Liver (tissue), 9 donors: ENCODE measurements around the gene KLLN. TPM values are rescaled to one million over a fixed set of nuclear protein-coding genes. Genes with fewer than 3 reads are reported as not detected.

Source experiments
- DNase-seq: peaks from one replicate; pipeline ENCODE4 v3.0.0-alpha.2; 2017; ENCODE audit warnings: low spot score
- H3K27ac ChIP-seq, 2 donors: one replicate each; pipeline ENCODE4 v1.7.0; 2013; ENCODE audit warnings: inconsistent platforms in 2 of 2, low read length in 2 of 2, control low read depth in 1 of 2, low read depth in 1 of 2, mild to moderate bottlenecking in 1 of 2
- H3K27me3 ChIP-seq, 4 donors: one replicate each; pipeline versions ENCODE4 v1.6.1 to v1.7.0; 2013; ENCODE audit warnings: low read length in 3 of 4, inconsistent platforms in 1 of 4, mild to moderate bottlenecking in 1 of 4, moderate library complexity in 1 of 4; ENCODE audit not compliant: control insufficient read depth in 4 of 4, insufficient read depth in 4 of 4
- H3K36me3 ChIP-seq, 4 donors: one replicate each; pipeline versions ENCODE4 v1.6.1 to v1.7.0; 2013; ENCODE audit warnings: low read length in 3 of 4, mild to moderate bottlenecking in 3 of 4, low read depth in 1 of 4, moderate library complexity in 1 of 4; ENCODE audit not compliant: control insufficient read depth in 4 of 4, insufficient read depth in 3 of 4
- H3K4me1 ChIP-seq, 4 donors: one replicate each; pipeline versions ENCODE4 v1.6.1 to v1.7.0; 2013; ENCODE audit warnings: low read length in 3 of 4, mild to moderate bottlenecking in 3 of 4, moderate library complexity in 1 of 4; ENCODE audit not compliant: control insufficient read depth in 4 of 4, insufficient read depth in 4 of 4
- H3K4me3 ChIP-seq, 3 donors: one replicate each; pipeline versions ENCODE4 v1.6.1 to v1.7.0; 2013; ENCODE audit warnings: low read length in 3 of 3, control low read depth in 1 of 3, low read depth in 1 of 3, mild to moderate bottlenecking in 1 of 3
- H3K9ac ChIP-seq, 2 donors: one replicate each; pipeline ENCODE4 v1.7.0; 2013; ENCODE audit warnings: low read length in 2 of 2, mild to moderate bottlenecking in 2 of 2, moderate library complexity in 2 of 2, control low read depth in 1 of 2, low read depth in 1 of 2
- H3K9me3 ChIP-seq, 4 donors: one replicate each; pipeline versions ENCODE4 v1.6.1 to v1.7.0; 2013; ENCODE audit warnings: low read length in 3 of 4; ENCODE audit not compliant: control insufficient read depth in 4 of 4
- ATF3 ChIP-seq: IDR thresholded peaks from 2 replicates; pipeline ENCODE4 v1.6.1; 2016; ENCODE audit warnings: antibody characterized with exemption
- CTCF ChIP-seq: fragments of 150-350 bp; IDR thresholded peaks from 2 replicates; pipeline ENCODE4 v1.5.1; 2017; ENCODE audit warnings: improper control_type of control experiment, low read depth, low read length; ENCODE audit not compliant: missing input control
- EGR1 ChIP-seq, 2 donors: IDR thresholded peaks; 2 replicates each; pipeline ENCODE4 v1.6.1; 2016 to 2018; ENCODE audit warnings: antibody characterized with exemption in 2 of 2, low read depth in 2 of 2
- FOXA2 ChIP-seq: IDR thresholded peaks from 2 replicates; pipeline ENCODE4 v1.6.1; 2016; ENCODE audit warnings: antibody characterized with exemption
- GABPA ChIP-seq, 2 donors: IDR thresholded peaks in 1 of 2; conservative IDR thresholded peaks in 1 of 2; 2 replicates each; pipeline ENCODE4 v1.6.1; 2016; ENCODE audit warnings: antibody characterized with exemption in 2 of 2, mild to moderate bottlenecking in 1 of 2, moderate library complexity in 1 of 2
- HNF4A ChIP-seq, 2 donors: conservative IDR thresholded peaks; 2 replicates each; pipeline ENCODE4 v1.6.1; 2016; ENCODE audit warnings: antibody characterized with exemption in 2 of 2, mild to moderate bottlenecking in 2 of 2
- HNF4G ChIP-seq: IDR thresholded peaks from 2 replicates; pipeline ENCODE4 v1.6.1; 2016; ENCODE audit warnings: antibody characterized with exemption
- JUND ChIP-seq, 2 donors: IDR thresholded peaks; 2 replicates each; pipeline ENCODE4 v1.6.1; 2016; ENCODE audit warnings: antibody characterized with exemption in 2 of 2
- MAX ChIP-seq: IDR thresholded peaks from 2 replicates; pipeline ENCODE4 v1.6.1; 2016; ENCODE audit warnings: antibody characterized with exemption
- RAD21 ChIP-seq, 2 donors: IDR thresholded peaks; 2 replicates each; pipeline ENCODE4 v1.6.1; 2016; ENCODE audit warnings: antibody characterized with exemption in 2 of 2, mild to moderate bottlenecking in 2 of 2
- REST ChIP-seq: IDR thresholded peaks from 2 replicates; pipeline ENCODE4 v1.6.1; 2016; ENCODE audit warnings: antibody characterized with exemption, mild to moderate bottlenecking
- RXRA ChIP-seq, 2 donors: IDR thresholded peaks; 2 replicates each; pipeline ENCODE4 v1.6.1; 2017 to 2018; ENCODE audit warnings: antibody characterized with exemption in 2 of 2, mild to moderate bottlenecking in 1 of 2
- TAF1 ChIP-seq: conservative IDR thresholded peaks from 2 replicates; pipeline ENCODE4 v1.6.1; 2016; ENCODE audit warnings: antibody characterized with exemption, mild to moderate bottlenecking
- YY1 ChIP-seq: IDR thresholded peaks from 2 replicates; pipeline ENCODE4 v1.6.1; 2016; ENCODE audit warnings: antibody characterized with exemption, mild to moderate bottlenecking
- ZBTB33 ChIP-seq: IDR thresholded peaks from 2 replicates; pipeline ENCODE4 v1.6.1; 2016; ENCODE audit warnings: antibody characterized with exemption
- WGBS: extraction: QIAGEN DNeasy Blood & Tissue Kit; methylation state at CpG from one replicate; pipeline ENCODE4 v1.1.7; 2013; 5-methylcytosine and 5-hydroxymethylcytosine counted together
- polyA plus RNA-seq, 2 donors: library from polyadenylated mRNA; stranded (reverse) in 1 of 2; unstranded in 1 of 2; fragments of 200-250 nt in 1 of 2; fragments of >200 nt in 1 of 2; fragmentation: Nextera tagmentation in 1 of 2; extraction: Ambion mirVana in 1 of 2; gene quantifications; one replicate each; pipeline versions ENCODE4 v1.2.1 to v1.2.3, GENCODE V29; 2013 to 2015
- total RNA-seq, 2 donors: library from RNA; depleted of rRNA; stranded (reverse); fragments of >200 nt; gene quantifications; one replicate each; pipeline ENCODE4 v1.2.3, GENCODE V29; 2014
- donor health status: healthy.
- donor health status: healthy.
- donor health status: healthy.
- donor health status: healthy.
- donor health status: healthy.

KLLN gene
- total and polyA plus RNA-seq, 4 donors = 0.17 to 0.42 (median 0.24) TPM

GRCh38 chr10:87842776-87843497 is 20.4 kb downstream of the KLLN start:
- no peaks in the 10 kb centered on the region for H3K36me3 ChIP-seq
- no peak for TF ChIP-seq ZBTB33
- no peak for TF ChIP-seq MAX
- TF ChIP-seq CTCF = no peak
- TF ChIP-seq EGR1 (IDR thresholded peaks at IDR 0.05; ENCODE audit: low read depth in 2 of 2) = no peak
- TF ChIP-seq HNF4A (conservative IDR thresholded peaks at IDR 0.05) = no peak
- TF ChIP-seq JUND (IDR thresholded peaks at IDR 0.05) = no peak
- no peaks in the 10 kb centered on the region for H3K9me3 ChIP-seq
- no peak overlapping the region for H3K9ac ChIP-seq
- DNase-seq = no peak
- H3K4me1 ChIP-seq = no peaks in the 10 kb centered on the region
- H3K4me3 ChIP-seq = no peak overlapping the region
- H3K27ac ChIP-seq = no peak overlapping the region
- H3K27me3 ChIP-seq = no peaks in the 10 kb centered on the region

GRCh38 chr10:87842220-87842641 is 21.1 kb downstream of the KLLN start:
- DNase-seq = no peak
- 89% methylated on average over 1 of the region's 1 CpG for WGBS
- TF ChIP-seq HNF4G (no peak), ATF3 (no peak), RXRA (IDR thresholded peaks at IDR 0.05) (no peak), JUND (IDR thresholded peaks at IDR 0.05) (no peak), MAX (no peak), HNF4A (conservative IDR thresholded peaks at IDR 0.05) (no peak), CTCF (no peak), FOXA2 (no peak), TAF1 (no peak), ZBTB33 (no peak), RAD21 (IDR thresholded peaks at IDR 0.05) (no peak), YY1 (no peak), REST (no peak), GABPA (IDR thresholded peaks at IDR 0.05 in 1 of 2, conservative IDR thresholded peaks at IDR 0.05 in 1 of 2) (no peak)

More at GRCh38 chr10:87842220-87842641, 21.1 kb downstream of the KLLN start:
- H3K27me3 ChIP-seq = no peaks in the 10 kb centered on the region
- H3K4me1 ChIP-seq = no peaks in the 10 kb centered on the region
- H3K9me3 ChIP-seq = no peaks in the 10 kb centered on the region
- no peak overlapping the region for H3K27ac ChIP-seq
- H3K36me3 ChIP-seq = no peaks in the 10 kb centered on the region
- no peak overlapping the region for H3K9ac ChIP-seq
- no peak overlapping the region for H3K4me3 ChIP-seq
